Measurements from ENCODE around the gene ZNF415.
"Not testable (repeated sequence)": the region's sequence is repeated elsewhere in the genome, so short reads cannot be mapped to it uniquely, and the experiment has no call there.

ZNF415 gene

DNA sequence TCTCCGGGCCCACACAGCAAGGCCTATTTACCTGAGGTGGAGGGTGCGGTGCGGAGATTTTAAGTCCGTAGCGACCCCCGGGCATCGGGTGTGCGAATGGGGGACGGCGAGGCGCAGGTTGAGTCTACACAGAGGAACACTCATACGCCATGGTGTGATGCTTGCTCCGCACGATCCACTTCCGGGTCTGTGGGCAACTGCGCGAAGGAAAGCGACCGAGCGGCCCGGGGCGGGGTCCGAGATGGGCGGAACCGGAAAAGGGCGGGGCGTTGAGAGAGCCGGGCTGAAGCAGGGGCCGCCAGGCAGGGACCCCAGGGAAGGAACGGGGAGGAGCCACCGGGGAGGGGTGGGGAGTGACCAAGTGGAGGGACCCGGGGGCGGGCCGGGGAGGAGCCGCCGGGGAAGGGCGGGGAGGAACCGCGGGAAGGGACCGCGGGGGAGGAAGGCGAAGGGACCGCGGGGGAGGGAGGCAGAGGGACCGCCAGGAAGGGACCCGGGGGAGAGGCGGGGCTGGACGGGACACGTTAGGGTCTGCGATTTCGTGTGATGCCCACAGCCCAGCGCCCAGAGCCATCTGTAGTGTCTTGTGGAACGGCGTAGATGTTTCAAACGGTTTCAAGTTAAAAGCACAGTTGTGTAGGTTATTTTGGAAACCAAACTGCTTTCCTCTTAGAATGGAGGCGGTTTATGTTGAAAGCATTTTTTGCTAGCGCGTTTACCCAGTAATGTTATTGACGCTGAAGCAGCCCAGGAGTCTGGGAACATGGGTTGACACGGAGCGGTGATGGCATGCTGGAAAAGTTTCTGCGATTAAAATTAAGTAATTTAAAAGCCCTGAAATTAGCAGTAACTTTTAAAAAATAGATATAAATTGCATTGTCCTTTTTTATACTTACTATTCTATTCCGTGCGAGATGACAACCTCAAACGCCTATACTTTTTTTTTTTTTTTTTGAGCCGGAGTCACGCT lies 29.2 kb downstream of the ZNF415 start, which contains the start of gene ZNF160:
Gene ZNF160 (minus strand): TSS at position 189 of the 970 bp plus-strand sequence. CDS start 17,146 bp downstream, outside the sequence.
- TF ChIP-seq, protein P1, sequence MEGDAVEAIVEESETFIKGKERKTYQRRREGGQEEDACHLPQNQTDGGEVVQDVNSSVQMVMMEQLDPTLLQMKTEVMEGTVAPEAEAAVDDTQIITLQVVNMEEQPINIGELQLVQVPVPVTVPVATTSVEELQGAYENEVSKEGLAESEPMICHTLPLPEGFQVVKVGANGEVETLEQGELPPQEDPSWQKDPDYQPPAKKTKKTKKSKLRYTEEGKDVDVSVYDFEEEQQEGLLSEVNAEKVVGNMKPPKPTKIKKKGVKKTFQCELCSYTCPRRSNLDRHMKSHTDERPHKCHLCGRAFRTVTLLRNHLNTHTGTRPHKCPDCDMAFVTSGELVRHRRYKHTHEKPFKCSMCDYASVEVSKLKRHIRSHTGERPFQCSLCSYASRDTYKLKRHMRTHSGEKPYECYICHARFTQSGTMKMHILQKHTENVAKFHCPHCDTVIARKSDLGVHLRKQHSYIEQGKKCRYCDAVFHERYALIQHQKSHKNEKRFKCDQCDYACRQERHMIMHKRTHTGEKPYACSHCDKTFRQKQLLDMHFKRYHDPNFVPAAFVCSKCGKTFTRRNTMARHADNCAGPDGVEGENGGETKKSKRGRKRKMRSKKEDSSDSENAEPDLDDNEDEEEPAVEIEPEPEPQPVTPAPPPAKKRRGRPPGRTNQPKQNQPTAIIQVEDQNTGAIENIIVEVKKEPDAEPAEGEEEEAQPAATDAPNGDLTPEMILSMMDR (IDR thresholded peaks at IDR 0.05; ENCODE audit: borderline replicate concordance, control extremely low read depth, extremely low read depth, insufficient read depth, missing control alignments): no peak
- in situ Hi-C loops (cut with MboI; ENCODE audit: low sequenced_read_pairs, unreplicated experiment): no loop called here

DNA sequence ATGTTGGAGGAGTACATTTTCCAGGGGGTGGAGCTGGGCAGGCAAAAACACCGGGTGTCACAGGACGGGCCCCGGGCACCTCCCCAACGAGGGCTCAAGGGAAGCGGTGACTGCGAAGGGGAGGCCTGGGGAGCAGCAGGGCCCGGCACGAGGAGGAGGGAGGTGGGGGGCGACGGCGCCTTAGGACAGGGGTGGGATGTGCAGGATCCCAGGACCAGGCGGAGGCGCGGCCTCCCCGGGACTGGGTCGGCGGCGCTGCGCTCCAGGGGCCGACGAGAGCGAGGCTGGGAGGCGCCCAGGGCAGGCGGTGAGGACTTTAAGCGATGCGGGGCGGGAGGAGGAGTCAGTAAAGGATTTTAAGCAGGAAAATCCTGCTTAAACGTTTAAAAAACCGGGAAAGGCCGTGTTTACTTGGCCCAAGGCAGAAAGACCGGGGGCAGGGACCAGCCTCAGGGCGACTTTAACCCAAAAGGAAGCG lies 29.9 kb downstream of the ZNF415 start:
- in situ Hi-C loops (cut with MboI; ENCODE audit: low sequenced_read_pairs, unreplicated experiment): no loop called here
- TF ChIP-seq, protein P1 (IDR thresholded peaks at IDR 0.05; ENCODE audit: borderline replicate concordance, control extremely low read depth, extremely low read depth, insufficient read depth, missing control alignments): no peak
- DNase-seq (ENCODE audit: low spot score): peak; percentile 48

More for the DNA sequence above, 29.2 kb downstream of the ZNF415 start, which contains the start of gene ZNF160:
- peak; percentile 100 for DNase-seq (ENCODE audit: low spot score)

DNA sequence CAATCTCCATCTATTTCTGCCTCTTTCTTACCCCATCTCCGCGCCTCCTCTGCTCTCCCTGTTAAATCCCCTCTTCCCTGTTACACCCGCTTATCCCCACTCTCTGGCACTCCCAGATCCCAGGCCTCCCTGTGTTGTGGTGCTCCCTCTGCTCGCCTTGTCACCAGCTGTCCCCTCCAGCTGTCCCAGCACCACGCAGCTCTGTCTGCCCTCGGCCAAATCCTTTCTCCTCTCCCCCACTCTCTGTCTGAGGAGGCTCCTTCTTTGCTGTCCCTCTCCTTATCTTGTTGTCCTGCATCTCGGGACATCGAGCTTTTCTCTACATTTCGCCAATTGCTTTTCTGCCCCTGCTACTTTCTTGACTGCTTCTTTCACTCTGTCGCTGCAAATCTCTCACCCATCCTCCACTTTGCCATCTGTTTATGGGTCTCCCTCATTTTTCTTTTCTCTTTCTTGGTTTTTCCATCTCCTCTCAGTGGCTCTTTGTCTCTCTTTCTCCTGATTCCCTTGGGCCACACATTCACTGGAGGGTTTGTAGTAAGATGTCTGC lies 30.4 kb downstream of the ZNF415 start:
- TF ChIP-seq, protein P1 (IDR thresholded peaks at IDR 0.05; ENCODE audit: borderline replicate concordance, control extremely low read depth, extremely low read depth, insufficient read depth, missing control alignments): no peak
- DNase-seq (ENCODE audit: low spot score): no peak

DNA sequence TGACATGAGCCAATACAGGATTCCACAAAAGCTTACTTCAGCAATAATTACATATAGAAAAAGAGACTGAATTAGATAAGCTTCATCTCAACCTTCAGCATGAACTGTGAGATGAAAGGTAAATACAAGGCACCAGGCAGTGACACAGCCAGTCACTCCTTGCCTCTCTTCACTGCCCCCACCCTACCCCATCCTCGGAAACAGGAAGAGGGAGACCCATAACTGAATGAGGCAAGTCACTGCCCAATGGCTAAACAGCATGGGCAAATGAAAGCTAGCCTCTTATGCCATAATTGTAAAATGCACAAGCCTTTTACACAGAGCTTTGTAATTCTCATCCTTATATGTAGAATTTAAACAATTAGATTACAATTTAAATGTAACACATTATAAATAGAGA lies 31.2 kb downstream of the ZNF415 start:
- in situ Hi-C loops (cut with MboI; ENCODE audit: low sequenced_read_pairs, unreplicated experiment): no loop called here
- TF ChIP-seq, protein P1 (IDR thresholded peaks at IDR 0.05; ENCODE audit: borderline replicate concordance, control extremely low read depth, extremely low read depth, insufficient read depth, missing control alignments): no peak
- DNase-seq (ENCODE audit: low spot score): no peak

More for the DNA sequence above, 30.4 kb downstream of the ZNF415 start:
- in situ Hi-C loops (cut with MboI; ENCODE audit: low sequenced_read_pairs, unreplicated experiment): no loop called here

DNA sequence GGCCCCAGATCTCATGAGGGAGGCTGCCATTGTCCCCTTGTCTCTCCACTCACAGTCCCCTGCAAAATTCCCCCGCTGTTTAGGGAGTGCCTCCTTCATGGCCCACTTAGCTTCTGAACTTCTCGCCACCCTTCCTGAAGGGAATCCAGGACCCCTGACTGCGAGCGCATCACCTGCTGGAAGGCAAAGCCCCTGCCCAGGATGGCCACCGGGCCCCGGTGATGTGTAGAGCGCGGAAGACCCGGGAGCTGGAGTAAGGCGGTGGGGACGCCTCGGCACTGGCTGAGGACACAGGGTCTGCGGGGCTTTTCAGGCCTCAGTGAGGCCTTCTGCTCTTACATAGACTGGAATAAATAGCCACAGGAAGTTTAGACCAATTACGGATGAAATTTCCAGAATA lies 34.1 kb downstream of the ZNF415 start:
- DNase-seq (ENCODE audit: low spot score); in situ Hi-C loops (cut with MboI; ENCODE audit: low sequenced_read_pairs, unreplicated experiment): not testable (repeated sequence)

DNA sequence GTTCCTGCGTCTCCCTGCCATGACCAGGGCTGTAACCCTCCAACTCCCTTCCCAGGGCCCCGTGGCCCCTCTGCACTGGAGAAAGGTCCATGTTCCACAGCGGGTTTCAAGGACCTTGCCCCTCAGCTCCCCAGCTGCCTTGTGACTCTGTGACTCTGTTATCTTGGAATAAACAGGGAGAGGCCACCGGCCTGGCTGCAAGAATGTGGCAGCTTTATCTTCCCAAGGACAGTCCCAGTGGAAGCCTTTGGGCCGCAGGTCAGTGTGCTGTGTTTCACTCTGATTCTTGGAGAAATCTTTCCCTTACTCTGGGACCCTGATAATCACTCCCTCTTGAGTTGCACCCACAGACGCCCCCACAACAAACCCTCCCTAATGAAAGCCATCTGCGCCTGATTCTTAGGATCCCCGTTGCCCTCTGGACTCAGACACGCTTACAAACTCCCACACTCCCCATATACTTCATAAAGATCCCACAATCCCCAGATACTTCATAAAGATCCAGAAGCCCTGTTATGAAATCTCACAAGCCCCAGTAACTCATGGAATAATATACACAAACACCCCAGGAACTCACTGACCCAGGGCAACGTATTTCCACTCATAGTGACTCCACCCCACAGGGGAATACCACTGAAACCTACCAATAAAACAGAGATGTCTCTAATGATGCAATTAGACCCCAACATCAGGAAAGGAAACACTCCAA lies 35.6 kb downstream of the ZNF415 start:
- in situ Hi-C loops (cut with MboI; ENCODE audit: low sequenced_read_pairs, unreplicated experiment); DNase-seq (ENCODE audit: low spot score): not testable (repeated sequence)

DNA sequence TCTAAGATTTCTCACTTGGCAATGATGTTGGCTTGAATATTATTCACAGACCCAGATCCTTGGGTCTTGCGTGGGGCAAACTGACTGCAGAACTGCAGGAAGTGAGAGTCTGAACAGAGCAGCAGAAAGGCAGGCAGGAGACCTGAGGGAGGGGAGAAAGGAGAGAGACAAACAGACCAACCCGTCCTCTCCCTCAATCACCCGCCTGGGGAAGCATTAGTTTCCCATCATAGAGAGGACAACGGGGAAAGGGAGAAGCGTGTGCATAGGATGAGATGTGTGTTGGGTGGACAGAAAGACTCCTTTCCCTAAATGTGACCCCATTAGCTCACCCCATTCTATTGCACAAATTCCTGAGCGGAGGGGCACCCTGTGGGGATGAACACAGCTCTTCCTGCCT lies 36.1 kb downstream of the ZNF415 start:
- in situ Hi-C loops (cut with MboI; ENCODE audit: low sequenced_read_pairs, unreplicated experiment); DNase-seq (ENCODE audit: low spot score): not testable (repeated sequence)
